Transverse colon (tissue), 4 donors: Measurements from ENCODE around the gene PKN1. TPM values are rescaled to one million over a fixed set of nuclear protein-coding genes. Genes with fewer than 3 reads are reported as not detected.

Source experiments
- DNase-seq: peaks from one replicate; pipeline ENCODE4 v3.0.0-alpha.2; 2019
- H3K27ac ChIP-seq, 4 donors: fragments of 200-600 bp; sonication (generic); 2 replicates each; pipeline ENCODE4 v1.5.1; 2016 to 2018; ENCODE audit warnings: inconsistent platforms in 4 of 4
- H3K27me3 ChIP-seq: fragments of 200-600 bp; sonication (generic); 2 replicates; pipeline ENCODE4 v1.5.1; 2017; ENCODE audit warnings: inconsistent platforms
- H3K36me3 ChIP-seq, 4 donors: fragments of 200-600 bp; sonication (generic); 2 replicates each; pipeline ENCODE4 v1.5.1; 2017 to 2019; ENCODE audit warnings: inconsistent platforms in 4 of 4
- H3K4me1 ChIP-seq, 4 donors: fragments of 200-600 bp; sonication (generic); 2 replicates each; pipeline ENCODE4 v1.5.1; 2017 to 2020; ENCODE audit warnings: inconsistent platforms in 4 of 4
- H3K4me3 ChIP-seq, 4 donors: fragments of 200-600 bp; sonication (generic); 1 replicate in 1 of 4; 2 replicates in 3 of 4; pipeline versions ENCODE4 v1.5.1 to v1.6.1; 2017 to 2019; ENCODE audit warnings: inconsistent platforms in 4 of 4
- H3K9me3 ChIP-seq, 2 donors: fragments of 200-600 bp; sonication (generic); 2 replicates each; pipeline ENCODE4 v1.5.1; 2017 to 2019; ENCODE audit warnings: inconsistent platforms in 2 of 2
- EP300 ChIP-seq: sonication (generic); formaldehyde crosslinking; IDR thresholded peaks from one replicate; pipeline ENCODE4 v1.6.1; 2017; ENCODE audit warnings: antibody characterized with exemption, low read depth
- POLR2A ChIP-seq: fragments of 450-650 bp; IDR thresholded peaks from one replicate; pipeline ENCODE4 v1.6.1; 2016; ENCODE audit warnings: antibody characterized with exemption, mild to moderate bottlenecking, moderate library complexity
- POLR2AphosphoS5 ChIP-seq, 3 donors: sonication (generic); formaldehyde crosslinking; IDR thresholded peaks; one replicate each; pipeline ENCODE4 v1.6.1; 2016; ENCODE audit warnings: antibody characterized with exemption in 3 of 3
- WGBS, 2 donors: methylation state at CpG; one replicate each; pipeline ENCODE4 v1.1.5; 2018; ENCODE audit warnings: low coverage in 1 of 2; 5-methylcytosine and 5-hydroxymethylcytosine counted together
- in situ Hi-C, 4 donors: fragments of 200-750 bp; cut with MboI; loops; one replicate each; pipeline versions ENCODE4 v1.15.0 to v1.15.1; 2017; ENCODE audit warnings: low sequenced_read_pairs in 3 of 4, low pct_ligation_motif_present in 1 of 4, low pct_unique_long_range_greater_than_20kb in 1 of 4
- intact Hi-C: fragments of 100-400 bp; cut with DNase I; formaldehyde crosslinking; loops from one replicate; pipeline ENCODE4 v1.15.1; 2023; ENCODE audit warnings: low total_unique reads
- total RNA-seq, 4 donors: library from RNA; depleted of rRNA; stranded (reverse); fragments of >200 nt; gene quantifications; one replicate each; pipeline ENCODE4 v1.1.0, GENCODE V29; 2016
- TF ChIP-seq, protein P1 (sequence below), 5 experiments: fragments of 200-600 bp in 3 of 5; fragments of 450-650 bp in 2 of 5; sonication (generic) in 3 of 5; IDR thresholded peaks; 1 replicate in 2 of 5; 2 replicates in 3 of 5; pipeline ENCODE4 v1.5.1; 2016 to 2017; ENCODE audit warnings: antibody characterized with exemption in 5 of 5, inconsistent platforms in 3 of 5, mild to moderate bottlenecking in 2 of 5, moderate library complexity in 1 of 5

PKN1 gene
- total RNA-seq, 4 donors from 2014 or later, result 29.1 to 129 (median 55.0) TPM

DNA sequence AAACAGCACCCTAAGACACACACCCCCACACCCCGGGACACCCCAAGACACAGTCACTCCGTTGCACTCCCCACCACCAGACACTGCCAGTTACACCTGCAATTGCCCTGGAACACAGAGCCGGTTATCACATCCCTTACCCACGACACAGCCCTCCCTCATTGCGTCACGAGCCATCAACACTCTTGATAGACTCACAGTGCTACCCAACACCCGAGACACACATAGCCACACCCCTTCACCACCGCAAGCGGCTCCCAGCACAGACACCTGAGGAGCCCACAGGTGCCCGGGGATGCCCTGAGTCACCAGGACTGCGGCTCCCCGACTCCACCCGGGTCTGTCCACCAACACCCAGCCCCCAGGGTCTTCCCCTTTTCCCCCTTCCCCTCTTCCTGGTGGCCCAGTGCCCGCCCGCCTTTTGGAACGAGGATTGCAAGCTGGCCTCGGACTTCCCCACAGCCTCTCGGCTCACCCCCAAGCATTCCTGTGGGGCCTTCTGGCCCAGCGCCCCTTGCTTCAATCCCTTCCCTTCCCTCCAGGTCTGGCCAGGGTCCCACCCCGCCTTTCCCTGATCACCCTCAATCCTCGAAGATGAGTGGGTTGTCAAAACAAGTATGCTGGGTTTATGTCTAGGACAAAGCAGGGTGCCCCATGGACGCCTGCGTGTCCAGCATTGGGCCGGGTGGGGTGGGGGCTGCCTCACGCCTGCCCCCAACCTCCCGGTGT is 43.7 kb downstream of the PKN1 start:
- no peak overlapping the region for H3K4me3 ChIP-seq
- peaks cover 0 to 20% (median 0%) of the 10 kb centered on the region in 4 donors for H3K36me3 ChIP-seq
- WGBS, 2 donors, result 67% methylated on average over 26 of the region's 26 CpGs; no CpG with 5 or more reads in 1 of the 2 donors
- DNase-seq, result peak; percentile 46
- TF ChIP-seq, protein P1, sequence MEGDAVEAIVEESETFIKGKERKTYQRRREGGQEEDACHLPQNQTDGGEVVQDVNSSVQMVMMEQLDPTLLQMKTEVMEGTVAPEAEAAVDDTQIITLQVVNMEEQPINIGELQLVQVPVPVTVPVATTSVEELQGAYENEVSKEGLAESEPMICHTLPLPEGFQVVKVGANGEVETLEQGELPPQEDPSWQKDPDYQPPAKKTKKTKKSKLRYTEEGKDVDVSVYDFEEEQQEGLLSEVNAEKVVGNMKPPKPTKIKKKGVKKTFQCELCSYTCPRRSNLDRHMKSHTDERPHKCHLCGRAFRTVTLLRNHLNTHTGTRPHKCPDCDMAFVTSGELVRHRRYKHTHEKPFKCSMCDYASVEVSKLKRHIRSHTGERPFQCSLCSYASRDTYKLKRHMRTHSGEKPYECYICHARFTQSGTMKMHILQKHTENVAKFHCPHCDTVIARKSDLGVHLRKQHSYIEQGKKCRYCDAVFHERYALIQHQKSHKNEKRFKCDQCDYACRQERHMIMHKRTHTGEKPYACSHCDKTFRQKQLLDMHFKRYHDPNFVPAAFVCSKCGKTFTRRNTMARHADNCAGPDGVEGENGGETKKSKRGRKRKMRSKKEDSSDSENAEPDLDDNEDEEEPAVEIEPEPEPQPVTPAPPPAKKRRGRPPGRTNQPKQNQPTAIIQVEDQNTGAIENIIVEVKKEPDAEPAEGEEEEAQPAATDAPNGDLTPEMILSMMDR (IDR thresholded peaks at IDR 0.05), result no peak
- TF ChIP-seq POLR2AphosphoS5 (IDR thresholded peaks at IDR 0.05) (no peak), POLR2A (no peak), EP300 (no peak)
- in situ Hi-C loops (no loop called here), intact Hi-C loops (loop anchor here (10.0 kb wide), 1 partner anchor 332 kb away; no protein-coding TSS in a partner anchor)
- H3K27me3 ChIP-seq, result peaks cover 34% of the 10 kb centered on the region
- no peaks in the 10 kb centered on the region for H3K9me3 ChIP-seq
- peak overlapping the region in 3 of 4 donors; percentile 6 to 23 (median 21) for H3K27ac ChIP-seq
- H3K4me1 ChIP-seq, result peaks cover 18 to 41% (median 38%) of the 10 kb centered on the region in 4 donors

DNA sequence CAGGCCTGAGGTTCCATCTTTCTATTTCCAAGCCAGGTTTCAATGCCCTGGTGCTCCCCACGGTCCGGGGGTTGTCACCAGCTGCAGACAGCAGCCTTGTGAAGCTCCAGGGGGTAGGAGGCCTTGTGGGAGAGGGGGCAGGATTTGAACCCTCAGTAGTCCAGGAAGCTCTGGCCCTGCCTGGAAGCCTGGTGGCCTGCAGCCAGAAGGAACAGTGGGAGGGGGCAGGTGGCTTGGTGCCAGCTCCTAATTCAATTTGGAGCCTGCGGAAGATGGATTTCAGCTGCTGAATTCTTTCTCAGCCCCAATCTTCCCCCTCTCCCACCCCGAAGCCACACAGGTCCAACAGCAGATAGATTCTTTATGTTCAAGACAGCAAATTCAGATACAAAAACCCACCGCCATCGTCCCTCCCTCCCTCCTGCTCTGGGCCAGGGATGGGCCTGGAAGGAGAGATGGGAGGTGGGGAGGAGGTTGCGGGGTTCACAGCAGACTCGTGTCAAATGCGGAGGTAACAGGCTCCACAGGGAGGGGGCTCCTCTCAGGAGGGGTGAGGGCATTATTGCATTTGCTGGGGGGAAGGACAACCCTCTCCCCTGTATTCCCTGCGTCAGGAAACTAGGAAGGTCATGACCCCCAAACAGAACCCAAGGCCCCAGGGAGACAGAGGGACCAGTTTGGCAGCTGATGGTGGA is 44.5 kb downstream of the PKN1 start:
- DNase-seq, result no peak
- H3K36me3 ChIP-seq, result peaks cover 0 to 26% (median 0%) of the 10 kb centered on the region in 4 donors
- in situ Hi-C loops, result no loop called here
- intact Hi-C loops, result loop anchor here (10.0 kb wide), 1 partner anchor 333 kb away; no protein-coding TSS in a partner anchor
- peaks cover 11 to 34% (median 30%) of the 10 kb centered on the region in 4 donors for H3K4me1 ChIP-seq
- 68% methylated on average over 10 of the region's 10 CpGs; no CpG with 5 or more reads in 1 of the 2 donors for WGBS, 2 donors
- H3K4me3 ChIP-seq, result no peak overlapping the region
- H3K27ac ChIP-seq, result peak overlapping the region in 3 of 4 donors; percentile 6 to 23 (median 21)
- H3K27me3 ChIP-seq, result peaks cover 30% of the 10 kb centered on the region
- H3K9me3 ChIP-seq, result no peaks in the 10 kb centered on the region
- no peak for TF ChIP-seq EP300
- TF ChIP-seq, protein P1 (IDR thresholded peaks at IDR 0.05), result no peak
- TF ChIP-seq POLR2AphosphoS5 (IDR thresholded peaks at IDR 0.05), result no peak
- TF ChIP-seq POLR2A, result no peak

DNA sequence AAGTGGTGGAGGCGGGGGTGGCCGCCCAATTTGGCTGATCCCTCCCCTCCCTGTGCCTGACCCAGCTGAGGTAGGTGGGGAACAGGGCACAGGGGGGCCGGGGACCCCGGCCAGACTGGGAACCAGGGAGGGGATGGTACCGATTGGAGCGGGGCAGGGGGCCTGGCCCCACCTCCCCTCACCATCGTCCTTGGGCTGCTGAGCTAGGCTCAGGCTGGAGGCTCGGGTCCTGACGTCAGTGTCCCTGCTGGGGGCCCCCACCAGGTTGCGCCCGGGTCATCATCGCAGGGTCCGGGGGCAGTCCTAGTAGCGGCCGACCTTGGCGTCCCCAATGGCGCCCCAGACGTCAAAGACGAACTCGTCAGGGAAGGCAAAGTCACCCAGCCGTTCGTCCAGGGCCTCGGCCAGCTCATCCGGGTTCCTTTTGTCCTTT is 45.0 kb downstream of the PKN1 start:
- H3K4me3 ChIP-seq, result no peak overlapping the region
- no peaks in the 10 kb centered on the region for H3K9me3 ChIP-seq
- WGBS, 2 donors, result 86% methylated on average over 21 of the region's 24 CpGs; no CpG with 5 or more reads in 1 of the 2 donors
- DNase-seq, result no peak
- H3K4me1 ChIP-seq, result peaks cover 10 to 30% (median 25%) of the 10 kb centered on the region in 4 donors
- H3K36me3 ChIP-seq, result peaks cover 0 to 29% (median 0%) of the 10 kb centered on the region in 4 donors
- no peak for TF ChIP-seq POLR2A
- no peak for TF ChIP-seq EP300
- no peak for TF ChIP-seq POLR2AphosphoS5 (IDR thresholded peaks at IDR 0.05)
- TF ChIP-seq, protein P1 (IDR thresholded peaks at IDR 0.05), result no peak
- H3K27ac ChIP-seq, result no peak overlapping the region
- peaks cover 24% of the 10 kb centered on the region for H3K27me3 ChIP-seq
- intact Hi-C loops (loop anchor here (10.0 kb wide), 1 partner anchor 333 kb away; no protein-coding TSS in a partner anchor), in situ Hi-C loops (no loop called here)
